Lung microvascular endothelial cell (primary cell): ENCODE measurements around the gene NME7. TPM values are rescaled to one million over a fixed set of nuclear protein-coding genes. Genes with fewer than 3 reads are reported as not detected.
"Not testable (repeated sequence)": the region's sequence is repeated elsewhere in the genome, so short reads cannot be mapped to it uniquely, and the experiment has no call there.

ENCODE experiments used
- DNase-seq, 2 donors: peaks; one replicate each; pipeline versions ENCODE4 v3.0.0 to v3.0.0-alpha.2; 2010; ENCODE audit warnings: low read depth in 2 of 2
- total RNA-seq: library from RNA; depleted of rRNA; stranded (reverse); fragments of >200 nt; gene quantifications from 2 replicates; pipeline ENCODE4 v1.2.1, GENCODE V29; 2014

Gene NME7
- total RNA-seq, 1 donor from 2014 or later, result 9.5 TPM

DNA sequence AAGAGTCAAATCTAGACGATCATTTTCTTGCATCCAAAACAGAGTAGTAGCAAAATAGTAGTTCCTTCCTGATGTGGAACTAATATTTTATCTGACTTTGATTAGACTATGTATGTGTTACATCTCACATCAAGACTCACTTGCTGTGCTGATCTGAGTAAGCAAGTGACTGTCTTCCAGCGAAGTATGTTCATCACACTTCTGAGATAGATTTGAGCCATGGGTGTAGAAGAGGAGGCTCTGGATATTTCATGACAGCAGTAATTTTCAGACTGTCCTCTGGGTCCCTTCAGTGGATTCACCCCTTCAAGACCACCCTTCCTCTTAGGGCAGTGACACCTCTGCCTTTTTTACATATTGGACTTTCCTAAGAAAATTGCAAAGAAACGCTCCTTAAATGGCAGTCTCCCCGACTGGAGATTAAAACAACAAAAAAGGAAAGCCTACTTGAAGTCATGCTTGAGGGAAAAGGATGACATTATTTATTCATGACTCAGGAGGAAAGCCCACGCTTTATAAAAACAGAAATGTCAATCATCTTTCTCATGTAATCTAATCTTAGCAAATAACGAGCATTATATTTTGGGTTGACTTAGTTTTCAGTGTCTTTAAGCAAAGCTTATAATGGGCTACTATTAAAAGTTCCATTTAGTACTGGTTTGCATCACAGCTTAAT, 238.3 kb downstream of the NME7 start:
- DNase-seq, result peak in 1 of 2 donors; percentile 66

DNA sequence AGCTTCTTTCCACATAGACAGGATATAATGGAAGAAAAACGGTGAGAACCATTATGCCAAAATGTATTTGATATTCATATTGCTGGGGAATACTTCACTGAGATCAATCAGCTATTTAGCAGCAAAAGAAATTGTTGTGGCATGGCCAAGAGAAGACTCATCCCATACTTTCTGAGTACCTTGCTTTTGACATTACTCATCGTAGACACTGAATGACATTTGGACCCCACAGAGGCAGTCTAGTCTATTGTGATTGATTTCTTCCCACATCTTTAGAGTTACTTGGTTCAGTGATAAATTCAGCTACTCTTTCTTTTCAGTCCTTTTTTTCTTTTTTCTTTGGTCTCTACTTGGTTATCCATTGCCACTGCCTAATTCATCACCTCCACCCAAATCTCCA, 239.0 kb downstream of the NME7 start:
- DNase-seq, result no peak

GRCh38 chr1:169127305-169127704, 240.3 kb downstream of the NME7 start:
- no peak for DNase-seq

GRCh38 chr1:169126335-169126734, 241.3 kb downstream of the NME7 start:
- DNase-seq, result no peak

GRCh38 chr1:169125597-169125996, 242.0 kb downstream of the NME7 start:
- not testable (repeated sequence) for DNase-seq

- no peak for DNase-seq
These were observed 243.1 kb downstream of the NME7 start for GRCh38 chr1:169124459-169124858.

DNA sequence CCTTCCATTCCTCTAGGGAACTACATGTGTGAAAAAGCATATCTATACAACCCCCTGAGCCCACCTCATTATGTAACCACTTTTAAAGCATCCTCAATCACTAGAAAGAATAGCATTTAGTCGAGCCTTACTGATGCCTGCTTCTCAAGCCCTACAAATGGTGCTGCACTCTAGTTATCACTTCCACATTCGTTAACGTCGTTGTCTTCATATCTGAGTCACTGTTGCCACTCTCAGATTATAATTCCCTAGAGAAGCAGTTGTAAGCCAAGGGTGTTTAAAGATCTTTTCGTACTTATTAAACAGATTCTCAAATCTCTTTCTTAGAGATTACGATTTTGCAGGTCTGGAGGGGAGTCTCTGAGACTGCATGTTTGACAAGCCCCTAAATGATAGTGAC, 244.6 kb downstream of the NME7 start:
- no peak for DNase-seq

GRCh38 chr1:169121146-169121923, 246.3 kb downstream of the NME7 start:
- no peak for DNase-seq

DNA sequence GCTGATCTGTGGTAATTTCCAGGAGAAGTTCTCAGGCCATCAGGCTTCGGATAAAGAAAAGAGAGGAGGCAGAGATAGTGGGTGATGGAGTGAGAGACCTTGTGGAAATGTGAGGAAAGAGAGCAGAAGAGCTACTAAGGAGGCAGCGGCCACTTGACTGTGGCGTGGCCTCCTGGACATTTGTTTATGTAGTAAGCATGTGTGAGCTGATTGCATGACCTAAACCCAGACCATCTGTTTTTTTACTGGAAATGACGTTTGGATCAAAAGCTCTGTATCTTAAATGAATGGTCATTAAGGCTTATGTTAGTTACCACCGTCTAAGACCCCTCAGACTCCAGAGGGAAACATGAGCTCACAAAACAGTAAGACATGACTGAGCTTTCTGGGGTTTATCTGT, 247.5 kb downstream of the NME7 start:
- no peak for DNase-seq

DNA sequence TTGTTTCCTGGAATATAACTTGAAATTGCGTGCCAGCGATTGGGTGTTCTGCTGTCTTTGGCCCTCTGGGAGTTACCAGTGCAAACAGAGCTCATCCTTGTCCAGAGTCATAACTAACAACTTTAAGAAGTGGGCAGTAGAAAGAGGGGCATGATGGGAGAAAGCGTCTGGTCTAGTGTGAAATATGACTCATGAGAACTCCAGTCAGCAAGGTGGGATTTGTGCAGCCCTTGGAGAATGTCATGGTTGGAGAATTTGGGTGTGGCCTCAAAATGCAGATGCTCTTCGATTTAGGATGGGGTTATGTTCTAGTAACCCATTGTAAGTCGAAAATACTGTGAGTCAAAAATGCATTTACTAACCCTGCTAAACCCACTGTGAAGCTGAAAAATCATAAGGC, 248.2 kb downstream of the NME7 start:
- DNase-seq, result no peak

- no peak for DNase-seq
These were observed 249.4 kb downstream of the NME7 start for GRCh38 chr1:169118227-169118626.

DNA sequence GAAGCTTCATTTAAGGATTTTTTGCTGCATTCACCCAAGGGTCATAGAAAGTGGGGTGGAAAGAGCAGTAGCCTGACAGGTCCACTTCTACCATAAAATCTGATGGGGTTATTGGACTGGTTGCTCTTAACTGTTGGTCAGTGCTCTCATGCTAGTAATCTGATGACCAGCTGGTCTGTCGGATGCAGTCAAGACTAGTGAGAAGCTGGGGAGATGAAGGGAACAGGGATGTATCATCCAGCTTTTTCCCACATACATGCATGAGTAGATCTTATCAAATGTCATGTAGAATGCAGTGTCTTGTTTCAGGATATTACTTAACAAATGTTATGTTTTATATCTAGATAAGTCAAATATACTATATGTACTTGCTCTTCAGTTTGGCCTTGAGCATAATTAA, 250.0 kb downstream of the NME7 start:
- DNase-seq, result no peak

- DNase-seq, result no peak
These were observed 250.6 kb downstream of the NME7 start for GRCh38 chr1:169117014-169117413.

GRCh38 chr1:169115891-169116585, 251.6 kb downstream of the NME7 start:
- DNase-seq, result peak; percentile 79 to 96

- peak; percentile 35 to 88 for DNase-seq
These were observed 253.9 kb downstream of the NME7 start for GRCh38 chr1:169113613-169114119.

DNA sequence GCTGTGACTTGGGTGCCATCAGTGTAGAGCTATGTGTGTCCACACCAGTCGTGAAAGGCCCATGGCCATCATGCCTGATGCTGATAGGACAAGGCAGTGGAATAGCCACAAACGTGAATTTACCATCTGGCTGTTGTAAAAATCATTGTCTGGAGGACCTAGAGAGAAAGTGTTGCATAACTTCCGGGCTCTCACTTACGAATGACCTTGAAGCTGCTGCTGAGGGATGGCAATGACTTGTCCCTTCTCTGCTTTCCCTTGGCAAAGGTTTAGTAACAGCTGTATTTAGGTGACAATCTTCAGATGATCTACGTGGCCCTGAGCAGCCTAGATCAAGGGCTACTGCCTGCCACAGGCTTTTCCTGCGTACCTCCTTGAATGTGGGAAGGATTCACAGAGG, 255.4 kb downstream of the NME7 start:
- DNase-seq, result peak in 1 of 2 donors; percentile 29

DNA sequence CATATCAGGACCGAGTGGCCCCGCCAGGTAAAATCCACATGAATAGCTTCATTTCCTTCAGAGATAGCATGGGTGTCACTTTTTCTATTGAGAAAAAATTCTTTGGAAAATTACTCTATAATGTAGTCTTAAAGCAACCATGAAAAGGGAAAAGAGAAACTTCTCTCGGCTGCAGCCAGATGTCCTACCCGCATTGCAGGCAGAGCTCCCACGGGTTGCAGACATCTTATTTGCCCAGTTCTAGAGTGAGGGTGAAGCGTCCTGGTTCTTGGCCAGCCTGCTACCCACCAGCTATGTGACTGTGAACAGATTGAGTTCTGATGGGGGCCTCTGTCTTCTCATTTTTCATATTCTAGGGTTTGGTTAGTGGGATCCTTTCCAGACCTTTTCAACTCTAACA, 256.1 kb downstream of the NME7 start:
- peak in 1 of 2 donors; percentile 35 for DNase-seq

GRCh38 chr1:169110689-169111447, 256.7 kb downstream of the NME7 start:
- peak; percentile 82 to 92 for DNase-seq

- DNase-seq, result peak; percentile 13 to 19
These were observed 257.4 kb downstream of the NME7 start for GRCh38 chr1:169110236-169110635.

DNA sequence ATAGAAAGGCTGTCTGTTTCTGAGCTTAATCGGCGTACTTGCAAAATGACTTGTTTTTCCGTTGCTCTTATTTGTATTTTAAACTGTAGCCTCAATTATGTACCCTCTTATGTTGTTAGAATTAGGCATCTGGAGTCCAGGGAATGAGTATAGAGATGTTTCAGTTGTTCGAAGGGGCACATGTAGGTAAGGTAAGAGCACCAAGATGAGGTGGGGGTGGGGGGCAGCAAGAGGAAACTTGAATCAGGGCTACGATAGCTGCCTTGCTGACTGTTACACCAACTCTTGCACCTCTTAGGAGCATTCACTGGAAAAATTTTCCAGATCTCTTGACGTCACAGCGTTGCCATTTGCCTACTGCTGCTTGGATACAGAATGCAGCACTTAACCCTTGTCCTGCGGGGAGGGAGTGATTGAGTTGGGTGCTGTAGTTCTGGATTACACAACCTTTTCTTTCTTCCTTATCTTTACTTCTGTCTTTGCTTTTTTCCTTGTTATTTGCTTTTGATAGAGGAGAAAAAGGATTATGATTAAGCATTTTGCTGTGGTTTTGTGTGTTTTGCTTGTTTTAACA, 257.9 kb downstream of the NME7 start:
- peak; percentile 86 to 90 for DNase-seq
